PC-3 (cell line): Measurements from ENCODE around the gene ASF1B. TPM values are rescaled to one million over a fixed set of nuclear protein-coding genes. Genes with fewer than 3 reads are reported as not detected.

ENCODE experiments used
- ATAC-seq: fragments of 200-7000 bp; cut with Tn5 transposase; 2 replicates; pipeline ENCODE4 v1.9.1; 2020; ENCODE audit warnings: mild to moderate bottlenecking, moderate library complexity
- BruUV-seq: library from RNA; stranded (reverse); fragments of 400-500 nt; replicated peaks from 2 replicates; lab custom pipeline; 2021; lab: Mats Ljungman, UMichigan
- CTCF ChIA-PET: fragments of 300-600 bp; sonication (Branson Sonifier 250); formaldehyde crosslinking; loops from one replicate; lab custom pipeline; 2022; ENCODE audit warnings: antibody characterized with exemption; lab: Charles Lee
- POLR2A ChIA-PET: fragments of 300-600 bp; sonication (Branson Sonifier 250); formaldehyde crosslinking; loops from one replicate; lab custom pipeline; 2022; ENCODE audit warnings: antibody characterized with exemption; ENCODE audit not compliant: unreplicated experiment; lab: Charles Lee
- DNase-seq: peaks from one replicate; pipeline ENCODE4 v3.0.0-alpha.2; 2015
- H2AFZ ChIP-seq: fragments of 300-600 bp; sonication (generic); 2 replicates; pipeline ENCODE4 v1.6.0; 2016; ENCODE audit warnings: antibody characterized with exemption, low read length
- H3F3A ChIP-seq: fragments of 300-600 bp; sonication (generic); one replicate; pipeline ENCODE4 v1.6.0; 2017; ENCODE audit warnings: antibody characterized with exemption, low read length, control low read depth, mild to moderate bottlenecking; ENCODE audit not compliant: unreplicated experiment
- H3K27ac ChIP-seq: fragments of 300-600 bp; sonication (generic); 2 replicates; pipeline ENCODE4 v1.5.1; 2016; ENCODE audit warnings: mild to moderate bottlenecking, low read length
- H3K27me3 ChIP-seq: fragments of 300-600 bp; sonication (generic); 2 replicates; pipeline ENCODE4 v1.6.1; 2016; ENCODE audit warnings: low read length, mixed read lengths
- H3K36me3 ChIP-seq: fragments of 300-600 bp; sonication (generic); 2 replicates; pipeline ENCODE4 v1.6.1; 2016; ENCODE audit warnings: low read depth, mixed run types, low read length, mixed read lengths
- H3K4me1 ChIP-seq: fragments of 300-600 bp; sonication (generic); 2 replicates; pipeline ENCODE4 v1.5.1; 2016; ENCODE audit warnings: low read length; ENCODE audit not compliant: insufficient read depth
- H3K4me2 ChIP-seq: fragments of 300-600 bp; sonication (generic); 2 replicates; pipeline ENCODE4 v1.6.0; 2016; ENCODE audit warnings: low read length
- H3K4me3 ChIP-seq: fragments of 300-600 bp; sonication (generic); 2 replicates; pipeline ENCODE4 v1.5.1; 2016; ENCODE audit warnings: mild to moderate bottlenecking, low read length, mixed read lengths
- H3K79me2 ChIP-seq: fragments of 300-600 bp; sonication (generic); 2 replicates; pipeline ENCODE4 v1.6.1; 2017; ENCODE audit warnings: low read length, mixed read lengths
- H3K9ac ChIP-seq: fragments of 300-600 bp; sonication (generic); 2 replicates; pipeline ENCODE4 v1.6.0; 2016; ENCODE audit warnings: mild to moderate bottlenecking, low read length
- H3K9me2 ChIP-seq: fragments of 300-600 bp; sonication (generic); replicated peaks from 2 replicates; pipeline ENCODE4 v1.6.1; 2016; ENCODE audit warnings: mixed run types, low read length, mixed read lengths
- H3K9me3 ChIP-seq: fragments of 300-600 bp; sonication (generic); 2 replicates; pipeline ENCODE4 v1.6.1; 2016; ENCODE audit warnings: low read length, mixed read lengths
- H4K20me1 ChIP-seq: fragments of 300-600 bp; sonication (generic); 2 replicates; pipeline ENCODE4 v1.6.1; 2016; ENCODE audit warnings: low read length, mixed read lengths
- CTCF ChIP-seq: fragments of 300-600 bp; sonication (generic); conservative IDR thresholded peaks from 2 replicates; pipeline ENCODE4 v1.5.1; 2017; ENCODE audit warnings: antibody characterized with exemption, low read depth, mild to moderate bottlenecking, low read length
- EZH2 ChIP-seq: fragments of 300-600 bp; sonication (generic); IDR thresholded peaks from one replicate; pipeline ENCODE4 v1.6.1; 2017; ENCODE audit warnings: antibody characterized with exemption, mild to moderate bottlenecking, low read length; ENCODE audit not compliant: unreplicated experiment
- EZH2phosphoT487 ChIP-seq: fragments of 300-600 bp; sonication (generic); IDR thresholded peaks from 2 replicates; pipeline ENCODE4 v1.6.1; 2018; ENCODE audit warnings: mild to moderate bottlenecking, antibody characterized with exemption, low read length, borderline replicate concordance
- intact Hi-C: fragments of 100-400 bp; cut with micrococcal nuclease; formaldehyde crosslinking; loops from 2 replicates; pipeline ENCODE4 v1.9.0; 2023
- total RNA-seq: library from RNA; depleted of rRNA; stranded (reverse); fragments of >200 nt; gene quantifications from 2 replicates; pipeline ENCODE4 v1.2.3, GENCODE V29; 2014

Gene ASF1B
- total RNA-seq, 1 experiment from 2014 or later = 84.7 TPM

- no peak for DNase-seq
- Histone ChIP-seq H3K9ac (peak overlapping the region; percentile 68), H3F3A (peaks cover 11% of the 10 kb centered on the region), H3K4me1 (peaks cover 17% of the 10 kb centered on the region), H2AFZ (peak overlapping the region; percentile 75), H3K27me3 (no peaks in the 10 kb centered on the region), H3K9me2 (no peaks in the 10 kb centered on the region), H3K79me2 (peaks cover 29% of the 10 kb centered on the region), H3K4me2 (peak overlapping the region; percentile 94), H3K4me3 (peak overlapping the region; percentile 70), H3K9me3 (no peaks in the 10 kb centered on the region), H3K36me3 (peaks cover 10% of the 10 kb centered on the region; the same call in 1 of the 2 replicates), H4K20me1 (no peaks in the 10 kb centered on the region), H3K27ac (peak overlapping the region; percentile 30; the same call in 1 of the 2 replicates)
- ChIA-PET POLR2A (interaction anchor here (0.5 to 1.0 kb wide), 2 partner anchors 17 to 18 kb away, joined by 6 to 9 read pairs; partner anchors contain the start of gene ASF1B), CTCF (interaction anchor here (0.6 to 1.1 kb wide), 2 partner anchors 7 to 18 kb away, joined by 4 to 10 read pairs; partner anchors contain the start of gene ASF1B)
- ATAC-seq = no peak; the same call in 1 of the 2 replicates
- intact Hi-C loops = no loop called here
- no peak for TF ChIP-seq EZH2
- TF ChIP-seq CTCF = no peak
- no peak for TF ChIP-seq EZH2phosphoT487
- TSS peak; percentile 72 for BruUV-seq
These were observed 18.0 kb downstream of the ASF1B start for GRCh38 chr19:14118165-14119051.

- Histone ChIP-seq H3F3A (peaks cover 11% of the 10 kb centered on the region), H3K9me3 (no peaks in the 10 kb centered on the region), H3K4me2 (peak within 1 kb of the TSS; percentile 94), H4K20me1 (no peaks in the 10 kb centered on the region), H3K4me1 (peaks cover 17% of the 10 kb centered on the region), H3K36me3 (peaks cover 6% of the 10 kb centered on the region; the same call in 1 of the 2 replicates), H3K9ac (peak within 1 kb of the TSS; percentile 68), H3K27ac (peak within 1 kb of the TSS; percentile 30; the same call in 1 of the 2 replicates), H3K79me2 (peaks cover 32% of the 10 kb centered on the region), H3K9me2 (no peaks in the 10 kb centered on the region), H3K27me3 (no peaks in the 10 kb centered on the region), H2AFZ (peak within 1 kb of the TSS; percentile 75), H3K4me3 (peak within 1 kb of the TSS; percentile 78)
- ATAC-seq (peak; percentile 96), DNase-seq (peak; percentile 99)
- ChIA-PET CTCF (interaction anchor here (0.6 to 1.1 kb wide), 2 partner anchors 8 to 19 kb away, joined by 4 to 10 read pairs; partner anchors contain the start of gene ASF1B), POLR2A (interaction anchor here (0.6 to 1.0 kb wide), 2 partner anchors 19 to 280 kb away, joined by 3 to 6 read pairs; partner anchors contain the start of gene ASF1B)
- intact Hi-C loops = no loop called here
- TF ChIP-seq EZH2phosphoT487 = no peak
- no peak for TF ChIP-seq EZH2
- TF ChIP-seq CTCF = no peak
- BruUV-seq = no TSS peak
These were observed 18.7 kb downstream of the ASF1B start, which contains the start of gene PRKACA for GRCh38 chr19:14117668-14118164. Gene PRKACA, minus strand, starts transcription at chr19:14117762. Its CDS starts 215 bp downstream, at chr19:14117547.
